ENCODE results near the gene LEF1.
"Not testable (repeated sequence)": the region's sequence is repeated elsewhere in the genome, so short reads cannot be mapped to it uniquely, and the experiment has no call there.

The LEF1 gene

GRCh38 chr4:108058685-108059440, 109.9 kb downstream of the LEF1 start:
- FAIRE-seq (no peak), DNase-seq (ENCODE audit: insufficient read length, low spot score) (no peak)
- TF ChIP-seq CTCF (IDR thresholded peaks at IDR 0.05; ENCODE audit: insufficient read depth, missing control alignments), result no peak

GRCh38 chr4:108056418-108056817, 112.3 kb downstream of the LEF1 start:
- no peak for DNase-seq (ENCODE audit: insufficient read length, low spot score)
- FAIRE-seq, result no peak
- no peak for TF ChIP-seq CTCF (IDR thresholded peaks at IDR 0.05; ENCODE audit: insufficient read depth, missing control alignments)

GRCh38 chr4:108055787-108056186, 112.9 kb downstream of the LEF1 start:
- no peak for DNase-seq (ENCODE audit: insufficient read length, low spot score)
- no peak for FAIRE-seq

GRCh38 chr4:108054025-108054638, 114.6 kb downstream of the LEF1 start:
- no peak for FAIRE-seq
- no peak for TF ChIP-seq CTCF (IDR thresholded peaks at IDR 0.05; ENCODE audit: insufficient read depth, missing control alignments)
- no peak for DNase-seq (ENCODE audit: insufficient read length, low spot score)

More at GRCh38 chr4:108055787-108056186, 112.9 kb downstream of the LEF1 start:
- TF ChIP-seq CTCF (IDR thresholded peaks at IDR 0.05; ENCODE audit: insufficient read depth, missing control alignments), result no peak

GRCh38 chr4:108053251-108053711, 115.5 kb downstream of the LEF1 start:
- DNase-seq (ENCODE audit: insufficient read length, low spot score) (no peak), FAIRE-seq (no peak)
- TF ChIP-seq CTCF (IDR thresholded peaks at IDR 0.05; ENCODE audit: insufficient read depth, missing control alignments), result no peak

GRCh38 chr4:108052558-108053120, 116.1 kb downstream of the LEF1 start:
- DNase-seq (ENCODE audit: insufficient read length, low spot score), result no peak
- FAIRE-seq, result no peak
- no peak for TF ChIP-seq CTCF (IDR thresholded peaks at IDR 0.05; ENCODE audit: insufficient read depth, missing control alignments)

GRCh38 chr4:108051343-108051742, 117.4 kb downstream of the LEF1 start:
- no peak for TF ChIP-seq CTCF (IDR thresholded peaks at IDR 0.05; ENCODE audit: insufficient read depth, missing control alignments)
- FAIRE-seq (no peak), DNase-seq (ENCODE audit: insufficient read length, low spot score) (no peak)

- not testable (repeated sequence) for DNase-seq (ENCODE audit: insufficient read length, low spot score); FAIRE-seq
Measured at GRCh38 chr4:108050166-108051111, 118.3 kb downstream of the LEF1 start.
